Left ventricle myocardium inferior (tissue), 1 donor: ENCODE data around the gene CYBB. TPM values are rescaled to one million over a fixed set of nuclear protein-coding genes. Genes with fewer than 3 reads are reported as not detected.

Experiments used
- DNase-seq: peaks from one replicate; pipeline ENCODE4 v3.0.0-alpha.2; 2020
- H3K27ac ChIP-seq: fragments of 200-600 bp; replicated peaks from 2 replicates; pipeline ENCODE4 v1.8.0; 2021
- H3K27me3 ChIP-seq: fragments of 200-600 bp; 2 replicates; pipeline ENCODE4 v1.8.0; 2021; ENCODE audit warnings: low read depth
- H3K36me3 ChIP-seq: fragments of 200-600 bp; 2 replicates; pipeline ENCODE4 v1.8.0; 2021
- H3K4me1 ChIP-seq: fragments of 200-600 bp; 2 replicates; pipeline ENCODE4 v1.8.0; 2021
- H3K4me3 ChIP-seq: fragments of 200-600 bp; 2 replicates; pipeline ENCODE4 v1.8.0; 2021; ENCODE audit warnings: mild to moderate bottlenecking, moderate library complexity
- H3K9me3 ChIP-seq: fragments of 200-600 bp; replicated peaks from 2 replicates; pipeline ENCODE4 v1.8.0; 2021
- CTCF ChIP-seq: fragments of 200-600 bp; IDR thresholded peaks from 2 replicates; pipeline ENCODE4 v1.8.0; 2021; ENCODE audit warnings: antibody characterized with exemption, mild to moderate bottlenecking, borderline replicate concordance
- intact Hi-C: fragments of 100-400 bp; cut with micrococcal nuclease; formaldehyde crosslinking; loops from one replicate; pipeline ENCODE4 v1.11.0; 2022
- total RNA-seq: library from RNA; stranded (reverse); fragmentation: NEBNext Ultra II Directional; extraction: Animal tissue kit (Norgen Biotek cat#: 25700); gene quantifications from one replicate; pipeline ENCODE4 v1.2.1, GENCODE V29; 2021
- donor health status: DM: no; HTN: yes; CAD: no; lungs with severe emphysema.

The CYBB gene
- total RNA-seq, 1 donor from 2014 or later = 18.7 TPM

DNA sequence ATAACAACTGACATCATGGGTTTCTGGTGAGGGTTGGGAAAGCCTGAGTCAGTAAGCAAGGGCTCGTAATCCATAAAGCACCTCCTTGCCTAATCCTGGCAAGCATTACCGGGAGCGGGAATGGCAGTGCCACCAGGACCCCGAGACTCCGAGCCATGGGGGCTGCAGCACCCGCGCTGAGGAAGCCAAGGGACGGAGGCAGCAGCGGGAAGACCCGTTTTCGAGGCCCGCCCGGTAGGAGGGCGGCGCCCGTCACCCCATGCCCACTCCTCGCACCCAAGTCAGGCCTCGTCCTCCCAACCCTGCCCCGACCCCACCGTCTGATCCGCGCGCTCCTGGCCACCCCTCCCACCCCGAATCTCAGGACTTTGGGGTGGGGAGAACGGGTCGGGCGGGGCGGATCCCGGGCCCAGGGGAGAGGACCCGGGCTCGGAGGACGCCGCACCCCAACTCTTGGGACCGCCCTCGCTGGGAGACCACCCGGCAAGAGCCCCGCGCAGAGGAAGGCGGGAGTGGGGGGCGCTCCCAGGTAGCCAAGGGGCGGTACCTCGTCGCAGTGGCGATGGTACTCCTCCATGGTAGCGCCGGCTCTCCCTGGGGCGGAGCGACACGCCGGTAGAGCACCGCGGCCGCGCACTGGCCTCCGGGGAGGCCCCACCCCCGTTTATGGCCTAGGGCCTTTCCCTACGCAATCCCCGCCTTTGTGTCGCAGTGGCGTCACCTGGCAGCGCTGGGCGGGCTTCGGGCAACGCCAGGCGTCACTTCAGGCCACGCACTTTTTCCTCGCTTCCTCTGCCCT is 67.3 kb downstream of the CYBB start, which contains the start of gene DYNLT3:
Gene DYNLT3 (minus strand): TSS at position 638 of the 799 bp plus-strand sequence. CDS start 61 bp downstream, at position 577.
- peak; percentile 81 for DNase-seq
- H3K36me3 ChIP-seq = no peaks in the 10 kb centered on the region
- H3K4me1 ChIP-seq = peaks cover 13% of the 10 kb centered on the region
- peak within 1 kb of the TSS; percentile 81 for H3K4me3 ChIP-seq
- TF ChIP-seq CTCF = no peak
- peak within 1 kb of the TSS; percentile 84 for H3K27ac ChIP-seq
- H3K27me3 ChIP-seq = no peaks in the 10 kb centered on the region
- no peaks in the 10 kb centered on the region for H3K9me3 ChIP-seq
- intact Hi-C loops = no loop called here

DNA sequence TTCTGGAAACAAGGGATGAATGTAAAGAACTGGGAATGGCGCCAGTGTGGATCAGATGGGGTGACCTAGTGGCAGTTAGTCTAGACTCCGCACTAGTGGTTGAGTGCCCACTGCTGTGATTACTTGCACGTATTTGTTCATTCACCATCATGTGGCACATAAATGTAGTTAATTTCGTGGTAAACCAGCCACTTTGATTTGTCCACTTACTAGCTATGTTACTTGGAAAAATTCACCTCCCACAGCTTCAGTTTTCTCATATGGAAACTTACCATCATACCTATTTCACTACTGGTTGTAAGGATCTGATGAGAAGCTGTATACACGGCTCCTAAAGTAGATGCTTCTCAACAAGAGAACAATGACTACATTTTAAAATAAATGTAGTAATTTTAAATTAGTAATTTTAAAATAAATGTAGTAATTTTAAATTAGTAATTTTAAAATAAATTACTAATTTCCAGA is 67.9 kb downstream of the CYBB start:
- Histone ChIP-seq H3K9me3 (no peaks in the 10 kb centered on the region), H3K4me3 (peak overlapping the region; percentile 81), H3K27me3 (no peaks in the 10 kb centered on the region), H3K36me3 (no peaks in the 10 kb centered on the region), H3K27ac (peak overlapping the region; percentile 84), H3K4me1 (peaks cover 13% of the 10 kb centered on the region)
- TF ChIP-seq CTCF = no peak
- intact Hi-C loops = no loop called here
- DNase-seq = no peak

DNA sequence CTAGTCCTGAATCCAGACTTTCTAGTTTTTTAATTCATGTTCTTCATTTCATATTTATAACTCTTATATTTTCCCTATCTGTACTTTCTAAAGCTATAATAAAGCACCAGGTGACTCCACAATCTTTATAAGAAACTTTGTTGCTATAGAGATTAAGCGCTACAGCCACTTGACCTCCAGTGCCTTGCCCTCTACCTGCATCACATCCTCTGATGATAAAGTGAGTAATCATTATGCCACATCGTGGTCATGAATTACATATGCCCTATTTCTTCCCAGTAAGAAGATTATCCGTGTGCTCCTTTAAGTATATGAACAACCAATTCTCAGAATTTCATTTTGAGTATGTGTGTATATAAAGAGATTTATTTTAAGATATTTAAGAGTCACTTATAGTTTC is 74.3 kb downstream of the CYBB start:
- no peak overlapping the region for H3K27ac ChIP-seq
- no peaks in the 10 kb centered on the region for H3K27me3 ChIP-seq
- no peaks in the 10 kb centered on the region for H3K4me1 ChIP-seq
- H3K4me3 ChIP-seq = no peak overlapping the region
- no peaks in the 10 kb centered on the region for H3K36me3 ChIP-seq
- intact Hi-C loops = no loop called here
- H3K9me3 ChIP-seq = no peaks in the 10 kb centered on the region
- TF ChIP-seq CTCF = no peak
- DNase-seq = no peak

- no peaks in the 10 kb centered on the region for H3K4me1 ChIP-seq
- TF ChIP-seq CTCF = no peak
- no peak overlapping the region for H3K4me3 ChIP-seq
- H3K27ac ChIP-seq = no peak overlapping the region
- H3K9me3 ChIP-seq = no peaks in the 10 kb centered on the region
- DNase-seq = no peak
- no peaks in the 10 kb centered on the region for H3K27me3 ChIP-seq
- intact Hi-C loops = no loop called here
- H3K36me3 ChIP-seq = no peaks in the 10 kb centered on the region
Observed at GRCh38 chrX:37854748-37855147, 74.9 kb downstream of the CYBB start.

DNA sequence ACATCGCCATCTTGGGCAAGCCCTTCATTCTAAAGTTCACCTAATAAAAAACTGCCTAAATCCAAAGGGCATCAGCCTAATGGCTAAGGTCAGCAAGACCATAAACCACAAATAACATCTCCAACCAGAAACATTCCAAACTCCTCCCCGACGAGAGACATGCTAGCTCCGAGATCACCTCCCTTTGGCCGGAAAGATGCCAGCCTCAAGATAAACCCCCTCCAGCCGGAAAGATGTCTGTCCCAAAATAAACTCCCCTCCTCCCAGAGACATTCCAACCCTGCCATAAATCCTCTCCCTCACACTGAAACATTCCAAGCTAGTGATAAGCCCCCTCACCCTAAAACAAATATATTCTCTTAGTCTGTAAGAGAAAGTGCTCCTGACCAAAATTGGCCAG is 80.9 kb downstream of the CYBB start:
- no peak for DNase-seq
- Histone ChIP-seq H3K36me3 (no peaks in the 10 kb centered on the region), H3K4me1 (no peaks in the 10 kb centered on the region), H3K9me3 (no peaks in the 10 kb centered on the region), H3K27me3 (no peaks in the 10 kb centered on the region), H3K4me3 (no peak overlapping the region), H3K27ac (no peak overlapping the region)
- TF ChIP-seq CTCF = no peak
- intact Hi-C loops = no loop called here
